Activated CD4-positive, alpha-beta T cell treated with anti-CD3 and anti-CD28 coated beads for 48 hours (primary cell): Measurements from ENCODE around the gene ST7.
"Not testable (repeated sequence)": the region's sequence is repeated elsewhere in the genome, so short reads cannot be mapped to it uniquely, and the experiment has no call there.

Source experiments
- DNase-seq: peaks from one replicate; pipeline ENCODE4 v3.0.0-alpha.2; 2020

The ST7 gene

GRCh38 chr7:117238937-117239336, 285.6 kb downstream of the ST7 start:
- no peak for DNase-seq

- no peak for DNase-seq
These were observed 287.8 kb downstream of the ST7 start for GRCh38 chr7:117241088-117241487.

- no peak for DNase-seq
These were observed 290.1 kb downstream of the ST7 start for GRCh38 chr7:117243390-117243789.

- not testable (repeated sequence) for DNase-seq
These were observed 292.4 kb downstream of the ST7 start for GRCh38 chr7:117245703-117246102.

GRCh38 chr7:117247809-117248208, 294.5 kb downstream of the ST7 start:
- no peak for DNase-seq

GRCh38 chr7:117248829-117249228, 295.5 kb downstream of the ST7 start:
- no peak for DNase-seq

GRCh38 chr7:117249696-117250095, 296.4 kb downstream of the ST7 start:
- no peak for DNase-seq

GRCh38 chr7:117250245-117250644, 296.9 kb downstream of the ST7 start:
- DNase-seq, result no peak

- DNase-seq, result no peak
These were observed 297.5 kb downstream of the ST7 start for GRCh38 chr7:117250801-117251200.

- no peak for DNase-seq
These were observed 298.4 kb downstream of the ST7 start for GRCh38 chr7:117251687-117252086.

GRCh38 chr7:117259615-117260014, 306.3 kb downstream of the ST7 start:
- no peak for DNase-seq

- DNase-seq, result no peak
These were observed 309.2 kb downstream of the ST7 start for GRCh38 chr7:117262546-117262945.

GRCh38 chr7:117264716-117265115, 311.4 kb downstream of the ST7 start:
- DNase-seq, result no peak

- DNase-seq, result no peak
These were observed 316.1 kb downstream of the ST7 start for GRCh38 chr7:117269417-117269816.

GRCh38 chr7:117269886-117270285, 316.6 kb downstream of the ST7 start:
- DNase-seq, result no peak

- DNase-seq, result no peak
These were observed 317.1 kb downstream of the ST7 start for GRCh38 chr7:117270371-117270770.

- DNase-seq, result no peak
These were observed 318.3 kb downstream of the ST7 start for GRCh38 chr7:117271566-117271965.

GRCh38 chr7:117272017-117272759, 318.9 kb downstream of the ST7 start:
- DNase-seq, result no peak

- DNase-seq, result no peak
These were observed 320.0 kb downstream of the ST7 start for GRCh38 chr7:117273325-117273724.

GRCh38 chr7:117273814-117274225, 320.5 kb downstream of the ST7 start:
- no peak for DNase-seq

GRCh38 chr7:117274951-117275350, 321.6 kb downstream of the ST7 start:
- no peak for DNase-seq

- no peak for DNase-seq
These were observed 324.3 kb downstream of the ST7 start for GRCh38 chr7:117277576-117277975.

GRCh38 chr7:117278040-117278439, 324.7 kb downstream of the ST7 start:
- no peak for DNase-seq

- no peak for DNase-seq
These were observed 325.9 kb downstream of the ST7 start for GRCh38 chr7:117279203-117279602.
